ENCODE data around the gene MEF2C. TPM values are rescaled to one million over a fixed set of nuclear protein-coding genes. Genes with fewer than 3 reads are reported as not detected.

The MEF2C gene
- polyA plus RNA-seq, 3 donors: 3.3 to 15.6 (median 14.3) TPM

DNA sequence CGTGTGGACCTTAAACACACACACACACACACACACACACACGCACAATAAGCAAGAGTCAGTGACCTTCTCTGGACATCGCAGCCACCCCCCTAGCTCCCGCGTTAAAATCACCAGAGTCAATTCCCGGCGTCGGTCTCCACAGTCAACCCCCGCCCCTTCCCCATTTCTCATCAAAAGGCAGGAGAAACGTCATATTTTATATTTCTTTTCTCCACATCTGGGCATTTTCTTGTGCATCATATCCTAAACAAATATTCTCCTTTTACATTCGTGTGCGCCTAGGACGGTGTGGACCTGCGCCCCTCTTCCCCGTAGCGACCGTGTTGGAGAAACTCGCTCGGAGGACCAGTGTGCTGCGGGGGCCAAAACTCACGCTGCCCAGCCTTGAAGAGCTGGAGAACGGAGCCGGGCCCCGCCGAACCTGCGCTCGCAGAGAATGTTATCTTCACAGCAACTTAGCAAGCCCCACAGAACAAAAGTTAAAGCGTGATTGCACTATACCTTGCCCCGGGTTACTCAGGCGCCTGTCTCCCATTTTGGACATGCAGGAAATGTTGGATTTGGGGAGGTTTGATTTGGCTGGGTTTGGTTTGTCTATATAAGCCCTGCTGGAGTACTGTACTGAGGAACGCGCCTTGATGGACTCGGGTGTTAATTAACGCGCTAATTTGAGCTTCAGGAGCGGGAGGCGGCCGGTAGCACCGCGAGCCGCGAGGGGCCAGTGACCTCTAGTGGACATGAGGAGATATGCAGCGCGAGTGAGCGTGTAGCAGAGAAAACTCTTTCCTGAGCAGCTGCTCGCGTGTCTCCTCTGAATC is 192.4 kb downstream of the MEF2C start:
- H3K27ac ChIP-seq (ENCODE audit: low read depth, low read length): no peak overlapping the region
- 3 to 4% (median 4%) methylated on average over 47 of the region's 47 CpGs for WGBS, 3 donors

DNA sequence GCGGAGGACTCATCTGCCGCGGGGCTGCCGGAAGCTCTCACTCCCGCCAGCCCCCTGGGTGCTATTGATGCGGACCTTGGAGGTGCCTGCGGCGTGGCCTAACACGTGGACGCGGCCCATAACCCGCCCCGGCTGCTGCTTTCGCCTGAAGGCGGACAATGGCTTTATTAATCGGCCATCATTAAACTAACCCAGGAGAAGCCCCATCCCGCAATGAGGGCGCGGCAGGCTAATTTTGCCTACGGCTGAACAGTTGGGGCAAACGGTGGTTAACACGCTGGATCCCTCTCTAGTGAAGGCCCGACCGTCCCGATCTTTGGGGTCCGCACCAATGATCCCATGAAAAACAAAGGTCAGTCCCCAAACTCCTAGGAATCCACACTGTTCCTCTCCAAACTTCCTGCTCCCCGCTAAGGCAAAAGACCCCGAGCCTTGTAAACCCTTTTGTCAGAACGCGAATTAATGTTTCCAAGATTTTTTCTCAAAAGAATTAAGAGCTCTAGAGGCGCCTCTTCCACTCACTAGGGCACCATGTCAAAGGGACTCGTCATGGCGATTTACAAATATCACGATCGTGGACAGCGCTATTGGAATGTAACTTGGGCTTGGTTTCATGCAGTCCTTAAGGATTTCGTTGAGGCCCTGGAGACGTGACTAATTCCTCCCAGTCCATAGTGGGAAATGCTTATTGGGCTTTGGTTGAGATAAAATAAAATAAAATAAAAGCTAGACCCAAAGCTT is 193.1 kb downstream of the MEF2C start:
- WGBS, 3 donors: 5 to 8% (median 7%) methylated on average over 38 of the region's 38 CpGs

DNA sequence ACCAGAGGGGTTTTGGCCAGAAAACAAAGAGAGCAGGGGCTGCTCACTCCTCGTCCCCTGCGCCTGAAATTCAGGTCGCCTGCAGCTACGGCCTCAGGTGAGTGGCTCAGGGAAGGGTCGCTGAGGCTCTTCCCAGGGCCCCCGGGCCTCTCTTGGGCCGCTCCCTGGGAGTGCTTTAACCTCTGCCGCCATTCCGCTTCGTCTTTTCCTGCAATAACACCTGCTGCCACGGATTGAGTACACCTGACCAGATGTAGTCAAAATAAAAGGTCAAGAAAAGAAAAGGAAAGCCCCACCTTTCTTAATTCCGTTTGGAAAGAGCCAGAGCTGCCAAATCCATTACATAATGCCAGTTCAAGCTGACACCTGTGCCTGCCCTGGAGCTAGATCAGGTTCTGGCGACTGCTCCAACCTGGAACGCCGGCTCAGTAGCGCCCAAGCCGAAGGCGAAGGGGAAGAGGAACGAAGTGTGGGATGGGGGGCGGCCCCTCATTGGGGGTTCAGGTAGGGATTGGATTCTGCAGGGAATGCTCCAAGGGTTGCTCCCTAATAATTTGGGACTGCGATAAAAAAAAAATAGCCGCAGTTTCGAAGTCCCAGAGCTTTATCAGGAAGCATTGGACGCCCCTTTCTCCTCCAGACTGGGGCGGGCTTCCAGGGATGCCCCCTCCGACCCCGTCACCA is 193.9 kb downstream of the MEF2C start:
- no peak overlapping the region for H3K27ac ChIP-seq (ENCODE audit: low read depth, low read length)
- WGBS, 3 donors: 4 to 9% (median 6%) methylated on average over 27 of the region's 27 CpGs

More for the DNA sequence above, 193.1 kb downstream of the MEF2C start:
- no peak overlapping the region for H3K27ac ChIP-seq (ENCODE audit: low read depth, low read length)

DNA sequence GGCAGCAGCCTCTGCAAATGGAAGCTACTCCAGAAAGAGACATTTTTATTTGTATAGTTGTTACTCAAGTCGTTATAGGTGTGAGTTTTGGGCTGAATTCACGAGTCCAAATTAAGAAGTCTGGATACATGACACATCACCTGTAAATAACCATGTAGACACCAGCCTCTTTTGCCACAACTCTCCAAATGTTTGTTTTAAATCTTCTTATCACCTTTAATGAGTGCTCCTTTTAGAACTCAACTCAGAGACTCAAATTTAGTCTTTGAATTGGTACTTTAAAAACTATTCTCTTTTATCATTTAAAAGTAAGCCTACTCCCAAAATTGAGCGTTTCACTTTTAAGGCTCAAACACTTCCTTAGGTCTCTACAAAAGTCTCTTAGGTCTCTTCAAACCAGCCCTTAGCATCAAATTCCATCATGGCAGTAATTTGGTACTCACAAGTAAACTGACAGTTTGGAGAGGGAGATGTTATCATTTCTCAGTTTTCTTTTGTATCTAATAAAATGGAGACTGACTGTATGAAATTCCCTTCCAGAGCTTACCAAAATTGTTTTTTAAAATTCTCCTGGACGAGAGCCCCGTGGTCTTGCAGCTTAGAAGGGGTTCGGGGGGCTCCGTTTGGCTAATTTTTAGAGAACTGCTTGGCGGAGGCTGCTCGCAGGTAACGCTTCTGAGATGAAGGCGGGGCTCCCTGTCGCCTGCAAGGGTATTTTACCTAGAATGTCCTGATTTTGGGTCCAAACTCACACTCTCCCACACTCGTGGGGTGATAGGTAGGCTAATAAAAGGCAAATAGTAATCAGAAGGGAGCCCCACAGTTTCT is 194.6 kb downstream of the MEF2C start:
- 10 to 12% (median 10%) methylated on average over 13 of the region's 13 CpGs for WGBS, 3 donors
- no peak overlapping the region for H3K27ac ChIP-seq (ENCODE audit: low read depth, low read length)

DNA sequence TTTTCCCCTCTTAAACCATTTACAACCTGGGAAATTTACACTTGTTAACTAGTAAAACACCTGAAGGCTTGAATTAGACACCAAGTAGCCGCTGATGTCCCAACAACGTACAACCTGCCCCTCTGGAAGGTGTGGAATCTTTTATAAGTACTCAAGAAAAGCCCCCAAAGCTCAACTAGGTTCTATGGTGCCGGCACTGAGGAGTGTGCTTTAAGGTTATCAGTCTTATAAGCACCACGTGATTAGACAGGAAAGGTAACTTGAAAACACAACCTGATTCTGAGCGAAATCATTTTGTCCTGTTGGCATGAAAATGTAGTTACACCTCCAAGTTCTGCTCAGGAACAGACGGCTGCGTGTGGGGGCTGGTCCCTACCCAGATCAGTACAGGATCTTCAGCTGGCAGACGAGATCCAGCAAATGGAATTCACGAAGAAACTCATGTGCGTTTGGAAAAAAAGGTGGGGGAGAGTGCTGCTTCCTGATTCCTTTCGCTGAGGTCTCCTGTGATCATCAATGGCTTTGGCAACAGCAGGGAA is 195.5 kb downstream of the MEF2C start:
- no peak overlapping the region for H3K27ac ChIP-seq (ENCODE audit: low read depth, low read length)
- 6 to 7% (median 7%) methylated on average over 11 of the region's 11 CpGs for WGBS, 3 donors

DNA sequence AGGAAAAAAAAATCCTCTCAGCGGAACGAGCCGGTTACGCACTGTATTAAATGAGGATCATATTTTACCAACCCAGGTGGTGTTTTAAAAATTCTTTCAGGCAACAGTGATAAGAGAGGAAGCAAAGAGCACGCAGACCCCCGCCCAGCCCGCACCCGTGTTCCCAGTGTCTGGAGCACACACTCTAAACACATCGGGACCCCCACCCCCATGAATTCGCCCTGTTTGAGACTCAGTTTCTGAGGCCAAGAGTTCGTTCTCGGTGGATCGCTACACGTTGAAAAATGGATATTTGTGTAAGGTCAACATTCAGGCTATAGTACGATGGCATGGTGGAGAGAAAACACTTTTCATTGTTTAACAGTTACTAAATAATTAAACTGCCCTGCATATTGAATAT is 196.3 kb downstream of the MEF2C start:
- WGBS, 3 donors: 5 to 12% (median 12%) methylated on average over 15 of the region's 15 CpGs

DNA sequence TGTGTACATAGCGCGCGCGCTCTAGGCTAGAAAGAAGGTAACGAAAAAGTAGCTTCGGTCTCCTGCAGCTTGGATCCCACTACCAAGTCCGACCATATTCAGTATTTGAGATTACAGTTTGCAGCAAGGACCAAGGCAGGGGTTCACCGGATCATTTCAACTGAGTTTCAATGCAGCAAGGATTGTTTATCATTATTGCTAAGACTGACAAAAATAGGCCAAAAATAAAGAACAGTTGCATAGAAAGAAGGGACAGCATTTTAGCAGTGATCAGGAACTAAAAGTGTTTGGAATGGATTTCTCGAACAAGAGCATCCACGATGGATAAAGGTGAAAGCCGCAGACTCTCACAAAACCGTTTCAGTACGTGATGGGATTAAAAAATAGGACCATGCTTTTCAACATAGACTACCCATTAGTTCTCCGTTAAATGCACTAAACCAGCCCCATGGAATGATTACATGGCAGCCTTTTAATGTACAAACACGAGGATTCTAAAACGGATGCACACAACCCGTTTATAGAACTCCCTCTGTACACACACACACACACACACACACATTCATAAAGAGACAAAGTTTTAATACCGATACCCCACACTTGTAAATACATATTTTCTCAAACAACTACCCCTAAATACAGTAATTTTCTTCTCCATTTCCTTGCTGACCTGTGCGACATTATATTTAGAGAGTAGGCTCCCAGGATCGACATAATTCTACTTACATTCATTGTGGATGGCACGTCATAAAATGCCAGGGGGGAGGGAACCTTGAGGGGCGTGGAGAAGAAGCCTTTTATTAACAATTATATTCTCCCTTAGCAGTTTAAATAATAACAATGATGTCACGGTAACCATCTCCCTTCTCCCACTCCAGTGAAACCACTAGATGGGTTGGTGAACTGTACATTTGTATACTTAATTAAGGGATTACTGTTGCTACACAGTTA is 197.1 kb downstream of the MEF2C start:
- WGBS, 3 donors: 7 to 12% (median 9%) methylated on average over 23 of the region's 23 CpGs
- H3K27ac ChIP-seq (ENCODE audit: low read depth, low read length): no peak overlapping the region

More for the DNA sequence above, 196.3 kb downstream of the MEF2C start:
- H3K27ac ChIP-seq (ENCODE audit: low read depth, low read length): no peak overlapping the region

DNA sequence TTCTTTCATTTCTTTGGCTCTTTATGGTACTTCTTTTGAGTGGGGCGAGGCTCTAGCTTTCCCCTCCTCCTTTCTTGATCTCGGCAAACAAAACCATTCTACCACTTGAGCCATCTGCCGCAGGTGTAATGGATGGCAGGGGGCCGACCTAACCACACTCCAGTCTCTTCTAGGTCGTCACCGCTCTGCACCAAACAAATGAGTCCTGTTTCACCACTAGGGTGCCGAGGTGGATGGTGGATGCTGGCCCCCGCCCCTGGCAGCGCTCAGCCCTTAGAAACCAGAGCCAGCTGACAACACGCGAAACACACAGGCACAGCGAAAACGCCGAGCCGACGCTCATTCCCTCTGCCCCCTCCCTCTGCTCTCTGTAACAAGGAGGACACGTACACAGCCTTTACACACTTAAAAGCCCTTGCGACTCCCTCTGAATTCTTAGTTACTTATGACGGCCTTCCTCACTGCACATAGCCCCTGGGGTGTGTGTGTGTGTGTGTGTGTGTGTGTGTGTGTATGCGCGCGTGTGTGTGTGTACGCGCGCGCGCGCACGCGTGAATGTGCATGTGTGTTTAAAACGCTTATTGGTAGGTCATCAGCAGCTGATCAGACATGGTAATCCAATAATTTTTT is 199.4 kb downstream of the MEF2C start:
- H3K27ac ChIP-seq (ENCODE audit: low read depth, low read length): no peak overlapping the region
- WGBS, 3 donors: 2 to 3% (median 3%) methylated on average over 31 of the region's 31 CpGs

DNA sequence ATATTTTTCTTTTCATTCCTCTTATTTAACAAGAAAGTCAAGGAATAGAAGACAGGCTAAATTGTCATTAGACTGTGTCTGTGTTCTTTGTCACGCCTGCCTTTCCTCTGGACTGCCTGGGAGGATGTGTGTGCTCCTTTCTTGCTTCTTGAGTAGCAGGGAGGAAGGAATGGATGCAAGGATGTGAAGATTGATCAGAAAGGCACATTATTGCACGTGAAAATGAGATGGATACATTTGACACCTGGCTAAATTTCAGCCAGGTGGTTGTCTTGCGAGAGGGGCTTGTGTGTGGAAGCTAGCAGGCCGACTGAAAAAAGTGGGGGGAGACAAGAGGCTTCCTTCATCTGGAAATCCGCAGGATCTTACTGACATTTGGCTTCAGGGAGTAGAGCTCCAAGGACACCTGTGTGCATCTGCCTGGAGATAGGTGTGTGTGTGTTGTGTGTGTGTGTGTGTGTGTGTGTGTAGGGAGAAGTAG is 200.1 kb downstream of the MEF2C start:
- H3K27ac ChIP-seq (ENCODE audit: low read depth, low read length): no peak overlapping the region
- WGBS, 3 donors: 12 to 13% (median 13%) methylated on average over 5 of the region's 5 CpGs

DNA sequence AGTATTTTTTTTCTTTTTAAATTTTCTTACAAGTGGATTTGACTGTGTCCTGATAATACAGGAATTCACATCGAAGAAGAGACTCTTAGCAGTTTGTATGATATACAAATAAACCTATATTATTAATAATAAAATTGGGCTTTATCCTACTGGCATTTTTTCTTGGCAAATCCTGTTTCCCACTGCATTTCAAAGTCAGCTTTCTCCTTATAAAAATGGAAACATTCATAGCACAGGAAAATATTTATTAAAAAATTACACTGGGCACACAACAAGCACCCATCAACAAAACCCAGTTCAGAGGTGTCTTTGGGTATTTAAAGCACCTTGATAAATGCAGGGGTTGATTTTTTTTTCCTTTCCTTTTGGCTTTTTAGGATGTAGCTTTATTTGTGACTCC is 200.9 kb downstream of the MEF2C start:
- no peak overlapping the region for H3K27ac ChIP-seq (ENCODE audit: low read depth, low read length)
- WGBS, 3 donors: 11% methylated on average over 1 of the region's 1 CpG

DNA sequence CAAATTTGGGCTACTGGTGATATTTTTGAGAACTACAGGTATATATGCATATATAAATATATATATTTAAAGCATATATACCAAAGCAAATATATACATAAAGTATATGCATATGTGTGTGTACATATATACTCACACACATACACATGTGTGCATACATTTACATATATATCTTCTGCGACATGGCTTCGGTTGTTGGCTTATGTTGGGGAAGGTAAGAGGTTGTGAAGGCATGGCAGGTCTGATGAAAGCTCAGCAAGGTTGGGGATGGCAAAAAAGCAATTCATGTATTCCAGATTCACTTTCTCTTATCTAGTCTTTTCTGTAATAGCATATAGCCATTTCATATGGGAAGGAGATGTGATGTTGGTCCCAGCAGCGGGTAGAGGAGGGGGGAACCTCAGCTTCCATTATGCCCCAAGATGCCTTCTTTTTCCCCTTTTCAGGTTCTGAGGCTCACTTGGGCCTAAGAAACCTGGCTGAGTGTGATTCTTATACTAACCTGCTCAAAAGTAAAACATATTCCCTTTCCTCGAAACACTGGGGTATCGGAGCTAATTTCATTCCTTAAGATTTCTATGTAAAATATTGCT is 201.7 kb downstream of the MEF2C start:
- 35 to 41% (median 38%) methylated on average over 5 of the region's 5 CpGs for WGBS, 3 donors
- no peak overlapping the region for H3K27ac ChIP-seq (ENCODE audit: low read depth, low read length)

DNA sequence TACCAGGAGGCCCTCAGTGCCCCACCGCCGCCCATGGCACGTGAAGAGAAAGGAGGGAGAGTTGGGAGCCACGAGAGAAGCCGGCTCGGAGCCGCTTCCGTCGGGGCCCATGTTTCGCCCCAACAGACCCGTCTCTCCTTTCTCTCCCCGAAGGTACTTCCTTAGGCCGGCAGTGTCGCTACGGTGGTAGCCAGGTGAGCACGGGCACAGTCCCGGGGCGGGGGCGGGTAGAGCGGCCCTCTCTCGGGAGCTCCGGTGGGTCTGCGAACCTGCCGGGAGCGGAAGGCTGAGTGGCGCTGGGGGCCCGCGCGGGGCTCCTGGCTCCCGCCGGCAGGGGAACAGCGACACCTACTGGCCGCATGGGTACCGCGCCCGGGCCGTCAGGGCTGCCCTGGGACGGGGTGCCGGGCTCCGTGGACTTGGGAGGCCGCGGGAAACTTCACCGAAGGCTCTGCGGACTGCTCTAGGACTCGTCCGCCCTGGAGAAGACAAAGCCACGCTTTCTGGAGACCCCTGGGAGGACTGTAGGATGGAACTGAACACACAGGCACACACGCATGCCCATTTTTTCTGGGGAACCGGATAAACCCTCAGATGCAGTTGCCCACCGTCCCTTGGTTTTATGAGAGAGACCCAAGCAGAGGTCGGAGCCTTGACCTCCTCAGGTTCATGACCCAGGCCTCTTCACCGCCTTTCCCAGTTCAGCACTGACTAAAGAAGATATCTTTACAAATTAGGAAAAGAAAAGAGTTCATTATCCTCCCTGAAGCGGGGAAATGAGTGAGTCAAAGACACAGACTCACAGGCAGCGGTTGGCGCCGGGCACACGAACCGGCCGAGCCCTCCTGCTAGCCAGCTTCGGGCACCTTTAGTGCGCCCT is 202.5 kb downstream of the MEF2C start:
- 3% methylated on average over 57 to 61 of the region's 61 CpGs for WGBS, 3 donors
- H3K27ac ChIP-seq (ENCODE audit: low read depth, low read length): no peak overlapping the region

DNA sequence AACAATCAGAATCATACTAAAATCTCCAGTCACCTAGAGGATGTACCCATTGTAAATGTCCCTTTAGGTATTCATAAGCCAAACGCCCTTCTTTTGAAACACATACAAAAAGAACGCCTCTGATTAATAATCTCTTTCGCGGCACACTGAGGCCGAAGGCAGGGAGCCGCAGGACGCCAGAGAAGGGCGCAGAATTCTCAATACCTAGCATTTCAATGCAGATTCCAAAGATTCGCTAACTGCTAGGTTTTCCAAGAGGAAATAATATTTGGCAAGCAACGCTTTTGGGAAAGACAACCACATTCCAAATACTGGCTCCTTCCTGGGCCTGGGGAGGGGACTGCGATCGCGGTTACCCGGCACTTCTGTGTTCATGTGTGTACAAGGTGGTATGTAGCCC is 203.3 kb downstream of the MEF2C start:
- H3K27ac ChIP-seq (ENCODE audit: low read depth, low read length): no peak overlapping the region
- 15 to 17% (median 15%) methylated on average over 14 of the region's 14 CpGs for WGBS, 3 donors

DNA sequence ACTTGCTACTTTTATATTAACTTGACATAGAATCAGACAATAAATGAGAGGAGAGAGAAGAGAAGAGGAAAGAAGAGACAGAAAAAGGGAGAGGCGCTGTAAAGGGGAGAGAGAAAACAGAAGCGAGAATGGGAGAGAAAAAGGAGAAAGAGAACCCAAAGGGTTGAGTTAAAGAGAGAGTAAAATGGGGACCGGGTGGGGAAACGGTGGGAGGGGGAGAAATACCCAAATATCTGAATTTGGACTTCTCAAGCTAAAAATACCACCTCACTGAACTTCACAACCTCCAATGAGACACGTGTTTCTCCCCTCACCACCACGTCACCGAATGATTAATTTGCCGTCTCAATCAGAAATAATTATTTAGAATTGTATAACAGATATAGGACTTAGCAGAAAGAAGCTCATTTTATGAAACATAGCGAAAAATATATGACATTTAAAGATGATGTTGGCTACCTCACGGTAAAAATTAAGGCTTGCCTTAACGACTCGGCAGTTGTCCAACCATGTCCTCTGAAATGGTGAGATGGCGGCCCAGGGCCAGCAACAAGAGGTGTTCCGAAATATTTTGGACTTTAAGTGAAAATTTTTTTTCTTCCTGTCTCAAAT is 204.1 kb downstream of the MEF2C start:
- 11 to 14% (median 14%) methylated on average over 14 of the region's 14 CpGs for WGBS, 3 donors
- no peak overlapping the region for H3K27ac ChIP-seq (ENCODE audit: low read depth, low read length)
